Measurements from ENCODE around the gene SFMBT1.
"Not testable (repeated sequence)": the region's sequence is repeated elsewhere in the genome, so short reads cannot be mapped to it uniquely, and the experiment has no call there.

The SFMBT1 gene

DNA sequence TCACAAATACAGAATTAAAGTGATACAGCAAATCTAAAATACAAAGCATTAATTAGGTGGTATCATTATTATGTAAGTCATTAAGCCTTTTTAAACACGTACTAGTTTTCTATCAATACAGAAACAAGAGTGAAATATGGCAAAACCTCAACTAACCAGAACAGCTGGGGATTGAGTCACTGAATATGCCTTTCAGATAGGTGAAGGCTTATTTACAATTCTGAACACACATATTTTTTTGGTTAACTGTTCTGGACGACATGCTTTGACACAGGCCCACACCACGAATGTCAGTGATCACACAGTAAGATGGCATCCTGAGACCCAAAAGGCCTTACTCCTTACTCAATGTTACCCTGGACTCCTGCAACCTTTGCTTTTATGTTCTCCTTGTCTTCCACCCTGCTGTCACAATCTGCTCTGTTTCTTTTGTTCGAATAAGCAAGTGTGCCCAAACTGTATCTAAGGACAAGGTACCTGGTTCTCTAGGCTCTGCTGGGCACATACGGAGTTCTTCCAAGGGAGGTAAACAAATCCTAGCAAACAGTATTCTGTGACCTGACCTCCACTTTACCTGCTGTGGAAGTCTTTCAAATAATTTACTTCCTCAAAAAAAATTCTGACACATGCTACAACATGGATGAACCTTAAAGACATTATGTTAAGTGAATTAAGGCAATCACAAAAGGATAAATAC lies 7.0 kb downstream of the SFMBT1 start:
- DNase-seq (ENCODE audit: extremely low read depth in 1 of 2, low read depth in 1 of 2), result no peak

DNA sequence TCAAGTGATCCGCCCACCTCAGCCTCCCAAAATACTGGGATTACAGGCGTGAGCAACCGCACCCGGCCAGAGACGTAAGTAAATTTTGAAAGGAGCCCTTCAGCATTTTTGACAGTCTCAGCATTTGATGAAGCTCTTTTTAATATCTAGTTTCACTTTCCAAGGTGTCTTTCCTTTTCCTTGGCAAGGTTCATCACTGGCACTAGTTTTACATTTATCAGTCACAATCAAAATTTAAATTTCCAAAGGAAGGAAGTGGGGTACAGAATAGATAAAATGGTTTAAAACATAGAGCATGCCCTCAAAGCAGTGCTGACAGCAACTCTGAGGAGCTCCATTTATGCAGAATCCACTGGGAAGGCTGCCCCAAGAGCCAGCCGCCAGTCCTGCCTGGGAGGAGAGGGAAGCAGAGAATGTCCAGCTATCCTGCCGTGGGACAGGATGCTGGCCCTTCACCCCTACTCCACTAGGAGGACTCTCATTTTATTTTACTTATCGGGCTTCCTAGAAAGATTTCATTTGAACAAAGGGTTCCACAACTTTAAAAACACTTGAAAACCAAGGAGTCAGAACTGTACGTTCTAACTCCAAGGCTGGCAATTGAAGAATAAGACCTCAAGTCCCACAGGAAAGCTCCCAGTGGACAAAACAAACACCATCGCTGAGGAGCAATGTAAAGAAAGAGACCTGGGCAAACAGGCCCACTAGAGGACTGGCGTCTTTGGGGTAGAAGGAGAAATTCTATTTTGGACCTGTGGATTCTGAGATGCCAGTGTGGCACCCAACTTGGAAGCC lies 9.9 kb downstream of the SFMBT1 start:
- DNase-seq (ENCODE audit: extremely low read depth in 1 of 2, low read depth in 1 of 2), result no peak

- DNase-seq (ENCODE audit: extremely low read depth in 1 of 2, low read depth in 1 of 2), result not testable (repeated sequence)
These were observed 10.9 kb downstream of the SFMBT1 start for GRCh38 chr3:53035018-53035417.

GRCh38 chr3:53034411-53034810 lies 11.5 kb downstream of the SFMBT1 start:
- not testable (repeated sequence) for DNase-seq (ENCODE audit: extremely low read depth in 1 of 2, low read depth in 1 of 2)

DNA sequence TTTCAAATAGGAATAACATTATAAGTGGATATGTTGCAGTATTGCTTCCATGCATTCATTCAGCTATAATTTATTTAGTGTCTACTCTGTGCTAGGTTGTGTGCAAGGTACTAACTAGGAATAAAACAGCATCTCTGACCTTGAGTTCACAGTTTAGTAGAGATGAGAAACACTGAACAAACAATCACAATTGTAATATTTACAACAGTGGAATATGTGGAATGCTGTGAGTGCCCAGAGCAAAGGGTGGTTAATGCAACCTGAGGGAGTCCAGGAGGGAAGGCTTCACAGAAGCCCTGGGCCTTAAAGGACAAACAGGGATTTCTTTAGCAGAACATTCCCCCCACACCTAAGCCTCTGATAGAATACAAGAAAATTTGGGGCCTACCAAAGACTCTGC lies 13.3 kb downstream of the SFMBT1 start:
- no peak for DNase-seq (ENCODE audit: extremely low read depth in 1 of 2, low read depth in 1 of 2)

DNA sequence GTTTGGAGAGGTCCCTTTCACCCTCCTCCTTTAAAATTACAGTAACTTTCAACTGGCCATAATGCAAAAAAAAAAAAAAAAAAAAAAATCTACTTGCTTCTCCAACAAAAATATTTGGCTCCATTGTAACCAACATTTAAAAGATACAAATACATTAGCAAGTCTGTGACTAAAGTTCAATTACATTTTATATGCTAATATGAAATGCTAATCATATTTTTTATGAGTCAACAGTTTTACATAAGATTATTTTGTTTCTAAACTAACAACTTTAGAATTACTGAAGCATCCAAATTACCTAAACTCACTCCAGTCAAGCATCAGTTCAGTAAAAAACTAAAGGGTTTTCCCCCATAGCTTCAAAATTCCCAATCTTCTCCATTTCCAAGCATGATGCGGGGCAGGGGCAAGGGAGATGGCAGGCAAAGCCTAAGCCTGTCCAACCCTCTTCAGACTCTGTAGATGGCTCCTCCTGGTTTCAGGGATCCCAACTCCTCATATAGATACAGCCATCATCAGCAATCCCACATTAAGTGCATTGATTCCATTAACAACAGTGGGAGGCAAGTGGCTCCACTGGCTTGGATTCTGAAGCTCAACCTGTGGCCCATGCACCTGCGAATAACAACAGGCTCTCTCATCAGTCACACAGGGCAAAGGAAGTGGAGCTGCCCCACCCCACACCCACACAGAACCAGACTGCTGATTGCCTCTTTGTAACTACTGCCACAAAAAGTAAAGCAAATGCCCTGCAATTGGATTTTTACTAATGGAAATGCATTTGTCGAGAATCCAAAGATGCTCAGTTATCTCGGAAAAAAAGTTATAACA lies 15.0 kb downstream of the SFMBT1 start:
- DNase-seq (ENCODE audit: extremely low read depth in 1 of 2, low read depth in 1 of 2), result peak in 1 of 2 donors; percentile 8

GRCh38 chr3:53028641-53029040 lies 17.2 kb downstream of the SFMBT1 start:
- DNase-seq (ENCODE audit: extremely low read depth in 1 of 2, low read depth in 1 of 2), result no peak

DNA sequence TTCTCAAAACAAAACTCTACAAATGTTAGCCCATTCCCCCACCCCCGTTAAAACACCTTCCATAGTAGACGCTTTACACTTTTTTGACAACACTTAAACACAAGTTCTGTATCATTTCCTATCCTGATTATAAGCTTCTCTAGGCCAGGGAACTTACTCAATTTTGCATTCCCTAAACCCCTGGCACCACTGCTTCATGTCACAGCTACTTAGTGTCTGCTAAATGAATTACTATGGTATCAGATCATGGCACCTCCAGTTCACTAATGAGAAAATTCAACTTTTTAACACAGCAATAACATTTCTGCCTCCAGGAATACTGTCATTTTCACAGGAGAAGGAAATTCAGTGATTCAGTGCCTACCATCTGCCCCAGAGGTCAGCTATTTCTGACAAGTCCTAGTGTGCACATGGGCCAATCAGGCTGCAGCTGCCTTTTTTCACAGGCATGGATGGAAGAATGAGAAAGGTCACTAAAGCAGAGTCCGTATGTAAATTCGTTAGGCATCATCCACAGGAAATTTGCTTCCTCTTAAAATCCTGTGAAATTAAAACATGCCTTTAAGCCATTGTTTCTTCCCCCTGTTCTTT lies 18.5 kb downstream of the SFMBT1 start:
- DNase-seq (ENCODE audit: extremely low read depth in 1 of 2, low read depth in 1 of 2), result no peak

DNA sequence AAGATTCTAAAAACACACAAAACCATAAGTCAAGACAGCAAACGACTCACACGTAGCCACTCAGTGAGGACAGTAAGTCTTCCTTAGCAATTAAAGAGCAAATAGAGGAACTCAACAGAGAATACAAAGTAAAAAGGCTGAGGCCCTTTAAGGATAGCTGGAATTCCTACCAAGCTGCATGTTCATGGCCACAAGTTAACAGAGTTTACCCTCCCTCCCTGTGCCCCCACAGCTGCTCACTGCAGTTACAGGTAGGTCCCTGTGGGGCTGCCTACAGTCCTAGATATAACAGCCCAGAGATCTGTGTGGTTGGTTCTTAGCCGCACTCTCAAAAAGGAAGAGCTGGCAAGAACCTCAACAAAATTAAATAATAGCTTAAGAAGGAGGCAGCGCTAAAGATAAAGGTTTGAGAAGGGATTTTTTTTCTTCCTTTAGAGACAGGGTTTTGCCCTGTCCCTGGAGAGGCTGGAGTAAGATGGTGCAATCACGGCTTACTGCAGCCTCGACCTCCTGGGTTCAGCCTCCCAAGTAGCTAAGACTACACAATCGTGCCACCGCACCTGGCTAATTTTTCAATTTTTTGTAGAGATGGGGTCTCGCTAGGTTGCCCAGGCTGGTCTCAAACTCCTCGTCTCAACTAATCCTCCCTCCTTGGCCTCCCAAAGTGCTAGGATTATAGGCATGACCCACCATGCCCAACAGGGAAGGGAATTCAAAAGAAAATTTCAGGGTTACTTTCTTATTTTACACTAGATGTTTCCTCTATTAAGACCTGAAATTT lies 19.3 kb downstream of the SFMBT1 start:
- DNase-seq (ENCODE audit: extremely low read depth in 1 of 2, low read depth in 1 of 2), result no peak

DNA sequence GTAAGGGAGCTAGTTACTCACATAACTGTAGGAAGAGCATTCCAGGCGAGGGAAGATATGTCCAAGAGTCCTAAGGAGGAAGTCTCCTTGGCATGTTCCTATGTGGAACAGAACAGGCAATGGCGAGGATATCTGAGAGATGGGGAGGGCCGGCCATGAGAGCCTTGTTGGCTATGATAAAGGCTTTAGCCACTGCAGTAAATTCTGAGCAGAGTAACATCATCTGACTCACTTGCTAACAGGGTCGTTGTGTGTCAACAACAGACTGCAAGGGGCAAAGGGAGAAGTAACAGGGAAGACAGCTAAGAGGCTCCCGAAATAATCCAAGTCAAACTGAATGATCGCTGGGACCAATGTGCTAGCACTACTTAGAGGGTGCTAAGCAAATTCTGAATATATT lies 21.6 kb downstream of the SFMBT1 start:
- no peak for DNase-seq (ENCODE audit: extremely low read depth in 1 of 2, low read depth in 1 of 2)

GRCh38 chr3:53023072-53023823 lies 22.6 kb downstream of the SFMBT1 start:
- DNase-seq (ENCODE audit: extremely low read depth in 1 of 2, low read depth in 1 of 2), result no peak

GRCh38 chr3:53022647-53023046 lies 23.2 kb downstream of the SFMBT1 start:
- DNase-seq (ENCODE audit: extremely low read depth in 1 of 2, low read depth in 1 of 2), result no peak

DNA sequence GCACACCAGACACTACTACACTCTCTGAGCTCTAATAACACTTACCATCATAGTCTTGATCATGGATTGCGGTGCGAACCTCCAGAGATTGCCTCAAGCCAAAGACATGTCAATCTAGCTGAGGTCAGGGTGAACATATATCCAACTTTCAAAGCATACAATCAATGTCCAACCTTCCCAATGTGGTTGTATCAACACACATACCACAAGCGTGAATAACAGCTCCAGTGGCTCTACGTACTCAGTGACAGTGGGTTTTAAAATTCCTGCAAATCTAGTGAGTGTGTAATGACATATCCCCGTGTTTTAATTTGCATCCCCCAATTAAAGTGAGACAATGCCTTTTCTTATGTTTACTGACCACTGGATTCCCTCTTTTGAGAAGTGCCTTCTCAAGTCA lies 29.6 kb downstream of the SFMBT1 start:
- no peak for DNase-seq (ENCODE audit: extremely low read depth in 1 of 2, low read depth in 1 of 2)

GRCh38 chr3:53011324-53011723 lies 34.5 kb downstream of the SFMBT1 start:
- no peak for DNase-seq (ENCODE audit: extremely low read depth in 1 of 2, low read depth in 1 of 2)

DNA sequence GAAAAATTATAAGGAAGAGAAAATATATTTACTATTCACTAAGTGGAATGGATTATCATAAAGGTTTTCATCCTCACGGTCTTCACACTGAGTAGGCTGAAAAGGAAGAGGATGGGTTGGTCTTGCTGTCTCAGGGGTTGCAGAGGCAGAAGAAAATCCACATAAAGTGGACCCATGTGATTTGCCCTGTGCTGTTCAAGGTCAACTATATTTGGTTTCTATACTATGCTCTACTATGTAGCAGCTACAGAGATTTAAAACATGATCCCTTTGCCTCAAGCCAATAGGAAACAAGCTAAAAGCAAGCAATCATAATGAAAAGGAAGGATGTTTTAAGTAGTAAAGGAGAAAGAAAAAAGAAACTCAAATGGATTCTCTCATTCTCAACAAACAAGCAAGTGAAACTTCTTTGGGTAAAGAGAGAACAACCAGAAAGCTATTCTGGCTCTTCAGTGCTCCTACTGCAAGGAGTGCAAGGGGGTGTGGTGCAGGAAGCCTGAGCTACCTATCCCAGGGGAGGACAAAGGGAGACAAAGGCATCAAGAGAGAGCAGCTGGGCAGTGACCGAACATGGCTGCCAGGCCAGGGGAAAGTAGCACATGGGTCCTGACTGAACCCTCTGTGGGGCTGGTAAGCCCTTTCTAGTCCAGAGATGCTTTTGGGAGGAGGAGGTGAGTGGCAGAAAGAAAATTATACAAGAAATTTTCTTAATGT lies 35.9 kb downstream of the SFMBT1 start:
- DNase-seq (ENCODE audit: extremely low read depth in 1 of 2, low read depth in 1 of 2), result no peak

- DNase-seq (ENCODE audit: extremely low read depth in 1 of 2, low read depth in 1 of 2), result no peak
These were observed 36.9 kb downstream of the SFMBT1 start for GRCh38 chr3:53008932-53009331.

DNA sequence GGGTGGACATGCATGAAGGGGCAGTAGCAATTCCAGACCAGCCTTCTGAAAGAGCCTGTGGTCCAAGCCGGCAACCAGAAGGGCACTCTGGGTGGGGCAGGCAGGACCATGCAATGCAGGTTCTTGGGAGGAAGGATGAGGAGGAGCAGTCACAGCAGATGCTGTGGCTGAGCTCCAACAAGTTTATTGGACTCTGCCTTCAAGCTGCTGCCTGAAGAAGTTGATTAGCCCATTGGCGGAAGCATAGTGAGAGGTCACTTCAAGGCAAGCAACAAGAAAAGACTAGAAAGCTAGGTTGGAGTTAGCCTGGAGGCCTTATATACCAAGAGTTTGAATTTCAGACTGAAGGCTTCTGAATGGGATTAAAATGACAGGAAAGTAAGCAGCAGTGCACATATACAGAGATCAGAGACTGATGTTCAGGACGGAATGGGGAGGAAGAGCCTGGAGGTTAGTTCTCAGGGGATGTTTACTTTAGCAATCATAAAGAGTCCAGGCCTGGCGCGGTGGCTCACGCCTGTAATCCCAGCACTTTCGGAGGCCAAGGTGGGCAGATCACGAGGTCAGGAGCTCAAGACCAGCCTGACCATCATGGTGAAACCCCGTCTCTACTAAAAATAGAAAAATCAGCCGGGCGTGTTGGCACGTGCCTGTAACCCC lies 39.9 kb downstream of the SFMBT1 start:
- DNase-seq (ENCODE audit: extremely low read depth in 1 of 2, low read depth in 1 of 2), result no peak

- no peak for DNase-seq (ENCODE audit: extremely low read depth in 1 of 2, low read depth in 1 of 2)
These were observed 40.5 kb downstream of the SFMBT1 start for GRCh38 chr3:53005338-53005737.

- DNase-seq (ENCODE audit: extremely low read depth in 1 of 2, low read depth in 1 of 2), result no peak
These were observed 42.6 kb downstream of the SFMBT1 start for GRCh38 chr3:53003320-53003719.

All from activated CD8-positive, alpha-beta memory T cell treated with anti-CD3 and anti-CD28 coated beads for 1 hour (primary cell).